K562 (cell line): ENCODE measurements around the gene MBD2. TPM values are rescaled to one million over a fixed set of nuclear protein-coding genes. Genes with fewer than 3 reads are reported as not detected.

ENCODE experiments used
- HOXB6 ChIP-seq: fragments of 250-450 bp; sonication (Bioruptor Pico); IDR thresholded peaks from 2 replicates; pipeline ENCODE4 v1.5.1; 2022; ENCODE audit warnings: mild to moderate bottlenecking, borderline replicate concordance
- STAG1 ChIP-seq: sonication (generic); formaldehyde crosslinking; IDR thresholded peaks from 2 replicates; pipeline ENCODE4 v1.5.0; 2020; ENCODE audit warnings: missing genetic modification reagents, borderline replicate concordance
- polyA plus RNA-seq, 8 experiments: library from polyadenylated mRNA; depleted of rRNA in 4 of 8; stranded (reverse) in 5 of 8; unstranded in 3 of 8; fragments of >200 nt; fragmentation: Nextera tagmentation in 2 of 8; fragmentation: Illumina TruSeq in 1 of 8; extraction: Ambion mirVana in 2 of 8; extraction: Trizol in 1 of 8; gene quantifications; 2 replicates each; pipeline versions ENCODE4 v1.2.1 to v1.2.3, GENCODE V29; 2011 to 2014; ENCODE audit warnings: inconsistent platforms in 1 of 8, missing spikeins in 1 of 8
- total RNA-seq, 7 experiments: library from RNA; depleted of rRNA in 6 of 7; stranded (reverse); fragments of >200 nt in 6 of 7; fragmentation: Illumina TruSeq in 2 of 7; extraction: Trizol in 2 of 7; gene quantifications; 2 replicates each; pipeline versions ENCODE4 v1.2.1 to v1.2.3, GENCODE V29; 2011 to 2021; ENCODE audit warnings: low replicate concordance in 1 of 7
- TF ChIP-seq, protein P1 (sequence below), 2 experiments: fragments of 450-650 bp in 1 of 2; IDR thresholded peaks; 2 replicates each; pipeline ENCODE4 v1.6.1; 2011 to 2017; ENCODE audit warnings: low read depth in 2 of 2, antibody characterized with exemption in 1 of 2, borderline replicate concordance in 1 of 2, low read length in 1 of 2, mild to moderate bottlenecking in 1 of 2, mixed read lengths in 1 of 2; ENCODE audit not compliant: control insufficient read depth in 1 of 2
- TF ChIP-seq, protein P2 (sequence below): fragments of 450-650 bp; IDR thresholded peaks from 2 replicates; pipeline ENCODE4 v1.6.1; 2016; ENCODE audit warnings: borderline replicate concordance
- TF ChIP-seq, protein P3 (sequence below): fragments of 250-450 bp; sonication (Bioruptor Pico); IDR thresholded peaks from 2 replicates; pipeline ENCODE4 v1.8.0; 2022; ENCODE audit warnings: moderate library complexity, mild to moderate bottlenecking, inconsistent platforms

The MBD2 gene
- total and polyA plus RNA-seq, 9 of the 15 experiments (the other 6 are each of a cell fraction or from before 2014, with no cell fraction given) = 4.4 to 40.2 (median 13.9) TPM

DNA sequence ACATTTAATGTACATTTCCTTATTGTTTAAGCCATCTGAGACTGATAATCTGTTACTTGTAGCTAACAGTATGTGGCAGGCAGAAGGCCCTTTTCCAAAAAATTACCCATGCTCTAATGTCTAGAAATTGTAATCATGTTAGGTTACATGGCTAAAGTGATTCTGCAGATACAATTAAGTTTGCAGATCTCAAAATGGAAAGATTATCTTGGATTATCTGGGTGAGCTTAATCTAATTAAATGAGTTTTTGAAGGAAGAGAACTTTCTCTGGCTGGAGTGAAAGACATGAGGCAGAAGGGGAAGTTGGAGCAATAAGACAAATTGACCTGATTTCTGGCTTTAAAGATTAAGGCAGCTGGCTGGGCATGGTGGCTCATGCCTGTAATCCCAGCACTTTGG lies 76.3 kb downstream of the MBD2 start (continued):
- TF ChIP-seq, protein P1, sequence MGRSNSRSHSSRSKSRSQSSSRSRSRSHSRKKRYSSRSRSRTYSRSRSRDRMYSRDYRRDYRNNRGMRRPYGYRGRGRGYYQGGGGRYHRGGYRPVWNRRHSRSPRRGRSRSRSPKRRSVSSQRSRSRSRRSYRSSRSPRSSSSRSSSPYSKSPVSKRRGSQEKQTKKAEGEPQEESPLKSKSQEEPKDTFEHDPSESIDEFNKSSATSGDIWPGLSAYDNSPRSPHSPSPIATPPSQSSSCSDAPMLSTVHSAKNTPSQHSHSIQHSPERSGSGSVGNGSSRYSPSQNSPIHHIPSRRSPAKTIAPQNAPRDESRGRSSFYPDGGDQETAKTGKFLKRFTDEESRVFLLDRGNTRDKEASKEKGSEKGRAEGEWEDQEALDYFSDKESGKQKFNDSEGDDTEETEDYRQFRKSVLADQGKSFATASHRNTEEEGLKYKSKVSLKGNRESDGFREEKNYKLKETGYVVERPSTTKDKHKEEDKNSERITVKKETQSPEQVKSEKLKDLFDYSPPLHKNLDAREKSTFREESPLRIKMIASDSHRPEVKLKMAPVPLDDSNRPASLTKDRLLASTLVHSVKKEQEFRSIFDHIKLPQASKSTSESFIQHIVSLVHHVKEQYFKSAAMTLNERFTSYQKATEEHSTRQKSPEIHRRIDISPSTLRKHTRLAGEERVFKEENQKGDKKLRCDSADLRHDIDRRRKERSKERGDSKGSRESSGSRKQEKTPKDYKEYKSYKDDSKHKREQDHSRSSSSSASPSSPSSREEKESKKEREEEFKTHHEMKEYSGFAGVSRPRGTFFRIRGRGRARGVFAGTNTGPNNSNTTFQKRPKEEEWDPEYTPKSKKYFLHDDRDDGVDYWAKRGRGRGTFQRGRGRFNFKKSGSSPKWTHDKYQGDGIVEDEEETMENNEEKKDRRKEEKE (IDR thresholded peaks at IDR 0.05; ENCODE audit: borderline replicate concordance in 1 of 2, control insufficient read depth in 1 of 2, low read depth in 2 of 2, low read length in 1 of 2) = no peak
- TF ChIP-seq HOXB6 (CRISPR knock-in tag) = no peak
- TF ChIP-seq, protein P2, sequence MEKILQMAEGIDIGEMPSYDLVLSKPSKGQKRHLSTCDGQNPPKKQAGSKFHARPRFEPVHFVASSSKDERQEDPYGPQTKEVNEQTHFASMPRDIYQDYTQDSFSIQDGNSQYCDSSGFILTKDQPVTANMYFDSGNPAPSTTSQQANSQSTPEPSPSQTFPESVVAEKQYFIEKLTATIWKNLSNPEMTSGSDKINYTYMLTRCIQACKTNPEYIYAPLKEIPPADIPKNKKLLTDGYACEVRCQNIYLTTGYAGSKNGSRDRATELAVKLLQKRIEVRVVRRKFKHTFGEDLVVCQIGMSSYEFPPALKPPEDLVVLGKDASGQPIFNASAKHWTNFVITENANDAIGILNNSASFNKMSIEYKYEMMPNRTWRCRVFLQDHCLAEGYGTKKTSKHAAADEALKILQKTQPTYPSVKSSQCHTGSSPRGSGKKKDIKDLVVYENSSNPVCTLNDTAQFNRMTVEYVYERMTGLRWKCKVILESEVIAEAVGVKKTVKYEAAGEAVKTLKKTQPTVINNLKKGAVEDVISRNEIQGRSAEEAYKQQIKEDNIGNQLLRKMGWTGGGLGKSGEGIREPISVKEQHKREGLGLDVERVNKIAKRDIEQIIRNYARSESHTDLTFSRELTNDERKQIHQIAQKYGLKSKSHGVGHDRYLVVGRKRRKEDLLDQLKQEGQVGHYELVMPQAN = no peak
- TF ChIP-seq STAG1 (CRISPR knock-in tag) = no peak
- TF ChIP-seq, protein P3, sequence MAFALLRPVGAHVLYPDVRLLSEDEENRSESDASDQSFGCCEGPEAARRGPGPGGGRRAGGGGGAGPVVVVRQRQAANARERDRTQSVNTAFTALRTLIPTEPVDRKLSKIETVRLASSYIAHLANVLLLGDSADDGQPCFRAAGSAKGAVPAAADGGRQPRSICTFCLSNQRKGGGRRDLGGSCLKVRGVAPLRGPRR (CRISPR knock-in tag) = no peak
